Stomach (tissue), 4 donors: Measurements from ENCODE around the gene POM121L2.

ENCODE experiments used
- CTCF ChIP-seq, 7 experiments: fragments of 450-650 bp in 4 of 7; fragments of 200-600 bp in 3 of 7; sonication (generic) in 3 of 7; IDR thresholded peaks; one replicate each; pipeline ENCODE4 v1.5.1; 2016 to 2019; ENCODE audit warnings: antibody characterized with exemption in 7 of 7, control low read depth in 2 of 7, mild to moderate bottlenecking in 1 of 7
- EP300 ChIP-seq: sonication (generic); formaldehyde crosslinking; IDR thresholded peaks from one replicate; pipeline ENCODE4 v1.6.1; 2017; ENCODE audit warnings: antibody characterized with exemption
- POLR2A ChIP-seq, 4 donors: fragments of 450-650 bp; IDR thresholded peaks; one replicate each; pipeline ENCODE4 v1.6.1; 2016; ENCODE audit warnings: antibody characterized with exemption in 4 of 4, control low read depth in 2 of 4, mild to moderate bottlenecking in 1 of 4, moderate library complexity in 1 of 4

DNA sequence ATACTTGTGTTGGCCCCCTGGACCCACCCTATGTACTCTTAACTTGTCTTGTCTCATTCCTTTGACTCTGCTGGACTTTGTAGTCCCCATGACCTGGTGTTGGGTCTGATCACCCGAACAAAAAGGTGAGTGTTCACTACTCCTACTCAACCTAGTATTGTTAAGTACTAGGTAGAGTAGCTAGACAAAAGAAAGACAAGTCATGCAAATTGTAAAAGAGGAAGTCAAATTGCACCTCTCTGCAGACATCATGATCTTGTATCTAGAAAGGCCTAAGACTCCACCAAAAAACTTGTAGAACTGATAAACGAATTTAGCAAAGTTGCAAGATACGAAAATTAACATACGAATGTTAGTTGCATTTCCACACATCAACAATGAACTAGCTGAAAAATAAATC, 40.8 kb upstream of the POM121L2 start:
- TF ChIP-seq CTCF (IDR thresholded peaks at IDR 0.05) (no peak), POLR2A (IDR thresholded peaks at IDR 0.05) (no peak), EP300 (no peak)
